DOHH2 (cell line): ENCODE data around the gene NFKBIE.

Source experiments
- CTCF ChIP-seq: fragments of 200-600 bp; sonication (generic); IDR thresholded peaks from one replicate; pipeline ENCODE4 v1.5.1; 2014; ENCODE audit warnings: antibody characterized with exemption, mild to moderate bottlenecking, low read depth, low read length; ENCODE audit not compliant: poor library complexity, severe bottlenecking
- EZH2phosphoT487 ChIP-seq: fragments of 200-600 bp; sonication (generic); IDR thresholded peaks from 2 replicates; pipeline ENCODE4 v1.6.1; 2017; ENCODE audit warnings: borderline replicate concordance, mild to moderate bottlenecking, antibody characterized with exemption, low read length, moderate library complexity, mixed read lengths

GRCh38 chr6:44211284-44211683 is 54.1 kb downstream of the NFKBIE start:
- no peak for TF ChIP-seq EZH2phosphoT487
- no peak for TF ChIP-seq CTCF
